ENCODE data around the gene SNX13. TPM values are rescaled to one million over a fixed set of nuclear protein-coding genes. Genes with fewer than 3 reads are reported as not detected.

The SNX13 gene
- total and polyA plus RNA-seq, 2 donors (not counting 3 experiments of a cell fraction or from before 2014, with no cell fraction given) = 6.1 to 28.5 TPM

GRCh38 chr7:17770710-17771375, 169.5 kb downstream of the SNX13 start:
- DNase-seq (ENCODE audit: low read depth, low spot score) = no peak
- CTCF ChIA-PET = interaction anchor here (0.6 to 8.2 kb wide), 89 partner anchors 7 to 1278 kb away, joined by 3 to 331 read pairs (median 6); no protein-coding TSS in a partner anchor
- dilution Hi-C loops (cut with MboI; ENCODE audit: extremely low pct_ligation_motif_present, low sequenced_read_pairs) (no loop called here), intact Hi-C loops (cut with micrococcal nuclease) (loop anchor here (1.0 to 2.0 kb wide), 7 partner anchors 65 to 574 kb away; partner anchors contain the start of gene SNX13)
- Histone ChIP-seq H3K4me1 (ENCODE audit: control insufficient read depth, extremely low read depth, insufficient read depth, low read length) (no peaks in the 10 kb centered on the region), H3K27ac (ENCODE audit: insufficient read depth, low read depth, low read length) (no peak overlapping the region), H3K79me2 (ENCODE audit: control insufficient read depth, insufficient read depth, low read length) (no peaks in the 10 kb centered on the region), H3K9me3 (replicated peaks; ENCODE audit: control insufficient read depth, insufficient read depth, low read length) (no peaks in the 10 kb centered on the region), H3K9me1 (replicated peaks; ENCODE audit: control insufficient read depth, extremely low read depth, insufficient read depth, low read length) (no peaks in the 10 kb centered on the region), H2AFZ (ENCODE audit: low read depth, low read length) (no peak overlapping the region), H4K20me1 (replicated peaks; ENCODE audit: control insufficient read depth, extremely low read depth, insufficient read depth, low read length) (no peaks in the 10 kb centered on the region), H3K9ac (replicated peaks; ENCODE audit: extremely low read depth, insufficient read depth, low read length) (no peak overlapping the region), H3K36me3 (ENCODE audit: control insufficient read depth in 2 of 2, extremely low read depth in 1 of 2, insufficient read depth in 2 of 2, low read length in 2 of 2) (no peaks in the 10 kb centered on the region), H3K4me3 (replicated peaks in 1 of 3; ENCODE audit: insufficient read depth in 1 of 3, low read depth in 1 of 3, low read length in 3 of 3) (no peak overlapping the region), H3K27me3 (ENCODE audit: control insufficient read depth in 2 of 2, insufficient read depth in 2 of 2, low read length in 2 of 2) (no peaks in the 10 kb centered on the region), H3K4me2 (ENCODE audit: insufficient read depth, low read length) (no peak overlapping the region)
- POLR2A ChIA-PET = interaction anchor here (0.6 kb wide), 1 partner anchor 473 kb away, joined by 4 read pairs; no protein-coding TSS in a partner anchor
- FAIRE-seq = no peak
- no peak for TF ChIP-seq GATA2 (IDR thresholded peaks at IDR 0.05; ENCODE audit: insufficient read depth, insufficient read length, low read depth, low read length)
- no peak for TF ChIP-seq MAX (IDR thresholded peaks at IDR 0.05; ENCODE audit: insufficient read depth, insufficient read length)
- no peak for TF ChIP-seq POLR2A (IDR thresholded peaks at IDR 0.05; ENCODE audit: low read depth, low read length)
- TF ChIP-seq EZH2 (IDR thresholded peaks at IDR 0.05; ENCODE audit: borderline replicate concordance, low read depth, low read length, severe bottlenecking) = no peak
- no peak for TF ChIP-seq FOS (IDR thresholded peaks at IDR 0.05; ENCODE audit: borderline replicate concordance, insufficient read depth, low read length)
- no peak for TF ChIP-seq JUN (IDR thresholded peaks at IDR 0.05; ENCODE audit: borderline replicate concordance, insufficient read depth, insufficient read length, low read depth)
- no peak for TF ChIP-seq CTCF (IDR thresholded peaks at IDR 0.05; ENCODE audit: extremely low read depth in 1 of 2, insufficient read depth in 1 of 2, low read depth in 1 of 2, low read length in 2 of 2)
- TF ChIP-seq POLR2AphosphoS5 (IDR thresholded peaks at IDR 0.05; ENCODE audit: insufficient read depth, low read depth, low read length) = no peak
- no peak for TF ChIP-seq MYC (IDR thresholded peaks at IDR 0.05; ENCODE audit: low read depth, low read length)
- BruUV-seq (replicated peaks) = no TSS peak
